RWPE1 (cell line): Measurements from ENCODE around the gene PKP4.
"Not testable (repeated sequence)": the region's sequence is repeated elsewhere in the genome, so short reads cannot be mapped to it uniquely, and the experiment has no call there.

Experiments
- CTCF ChIA-PET: fragments of 350-600 bp; sonication (Branson Sonifier 250); formaldehyde crosslinking; extraction: SDS; loops from one replicate; lab custom pipeline; 2021; lab: Yijun Ruan, JAX
- POLR2A ChIA-PET: fragments of 400-600 bp; formaldehyde crosslinking; extraction: SDS; loops from one replicate; lab custom pipeline; 2020; ENCODE audit warnings: antibody characterized with exemption; ENCODE audit not compliant: low non-redundant PET; lab: Yijun Ruan, JAX
- DNase-seq: peaks from one replicate; pipeline ENCODE4 v3.0.0; 2012; ENCODE audit warnings: low spot score
- H3K27ac ChIP-seq: fragments of 450-650 bp; 2 replicates; pipeline ENCODE4 v1.5.1; 2017
- TF ChIP-seq, protein P1 (sequence below): fragments of 450-650 bp; conservative IDR thresholded peaks from 2 replicates; pipeline ENCODE4 v1.5.1; 2017; ENCODE audit warnings: low read depth, mild to moderate bottlenecking

Gene PKP4

DNA sequence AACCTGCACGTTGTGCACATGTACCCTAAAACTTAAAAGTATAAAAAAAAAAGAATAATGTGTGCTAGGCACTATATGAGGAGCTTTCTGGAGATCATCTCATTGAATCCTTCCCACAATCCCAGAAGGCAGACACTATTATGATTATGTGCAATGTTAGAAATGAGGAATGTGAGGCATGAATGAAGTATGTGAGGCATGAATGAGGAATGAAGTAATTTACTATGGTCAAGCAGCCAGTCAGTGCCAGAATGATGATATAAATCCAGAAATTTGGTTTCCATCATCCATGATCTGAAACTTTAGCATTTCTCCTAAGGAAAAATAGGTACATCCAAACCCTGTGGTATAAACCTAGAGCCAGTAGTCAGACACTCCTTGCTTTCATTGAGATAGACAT is 42.2 kb upstream of the PKP4 start:
- DNase-seq, result no peak
- CTCF ChIA-PET, result no interaction called here
- no peak overlapping the region for H3K27ac ChIP-seq
- POLR2A ChIA-PET, result no interaction called here
- TF ChIP-seq, protein P1, sequence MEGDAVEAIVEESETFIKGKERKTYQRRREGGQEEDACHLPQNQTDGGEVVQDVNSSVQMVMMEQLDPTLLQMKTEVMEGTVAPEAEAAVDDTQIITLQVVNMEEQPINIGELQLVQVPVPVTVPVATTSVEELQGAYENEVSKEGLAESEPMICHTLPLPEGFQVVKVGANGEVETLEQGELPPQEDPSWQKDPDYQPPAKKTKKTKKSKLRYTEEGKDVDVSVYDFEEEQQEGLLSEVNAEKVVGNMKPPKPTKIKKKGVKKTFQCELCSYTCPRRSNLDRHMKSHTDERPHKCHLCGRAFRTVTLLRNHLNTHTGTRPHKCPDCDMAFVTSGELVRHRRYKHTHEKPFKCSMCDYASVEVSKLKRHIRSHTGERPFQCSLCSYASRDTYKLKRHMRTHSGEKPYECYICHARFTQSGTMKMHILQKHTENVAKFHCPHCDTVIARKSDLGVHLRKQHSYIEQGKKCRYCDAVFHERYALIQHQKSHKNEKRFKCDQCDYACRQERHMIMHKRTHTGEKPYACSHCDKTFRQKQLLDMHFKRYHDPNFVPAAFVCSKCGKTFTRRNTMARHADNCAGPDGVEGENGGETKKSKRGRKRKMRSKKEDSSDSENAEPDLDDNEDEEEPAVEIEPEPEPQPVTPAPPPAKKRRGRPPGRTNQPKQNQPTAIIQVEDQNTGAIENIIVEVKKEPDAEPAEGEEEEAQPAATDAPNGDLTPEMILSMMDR, result no peak

- TF ChIP-seq, protein P1, result no peak
- CTCF ChIA-PET, result interaction anchor here (0.7 kb wide), 1 partner anchor 1894 kb away, joined by 4 read pairs; no protein-coding TSS in a partner anchor
- POLR2A ChIA-PET, result no interaction called here
Measured at GRCh38 chr2:158432117-158432516, 24.6 kb upstream of the PKP4 start.

GRCh38 chr2:158433716-158434115 is 23.0 kb upstream of the PKP4 start:
- POLR2A ChIA-PET, DNase-seq, H3K27ac ChIP-seq, CTCF ChIA-PET: not testable (repeated sequence)

More at GRCh38 chr2:158432117-158432516, 24.6 kb upstream of the PKP4 start:
- DNase-seq, result no peak
- H3K27ac ChIP-seq, result no peak overlapping the region

- POLR2A ChIA-PET, CTCF ChIA-PET, DNase-seq, H3K27ac ChIP-seq: not testable (repeated sequence)
Measured at GRCh38 chr2:158439062-158439461, 17.7 kb upstream of the PKP4 start.

DNA sequence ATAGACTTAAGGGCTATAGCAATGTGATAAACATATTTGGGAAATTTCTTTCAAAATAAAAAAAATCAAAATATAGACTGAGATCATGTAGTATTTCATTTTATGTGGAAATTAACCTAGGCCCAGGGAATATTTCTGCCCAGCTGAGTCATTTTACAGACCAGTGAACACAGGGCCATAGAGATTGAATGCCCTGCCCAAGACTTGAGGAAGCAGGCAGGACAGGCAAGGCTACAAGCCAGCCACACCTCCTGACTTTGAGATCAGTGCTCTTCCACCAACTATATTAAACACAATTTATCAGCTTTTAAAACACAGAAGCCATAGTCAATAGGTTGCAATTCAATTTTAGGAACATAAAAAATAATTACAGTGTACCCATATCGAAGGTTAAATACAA is 13.1 kb upstream of the PKP4 start:
- TF ChIP-seq, protein P1, result no peak
- CTCF ChIA-PET, result interaction anchor here (0.5 to 0.8 kb wide), 4 partner anchors 15 to 289 kb away, joined by 3 to 9 read pairs (median 3); no protein-coding TSS in a partner anchor
- POLR2A ChIA-PET, result no interaction called here
- H3K27ac ChIP-seq, result no peak overlapping the region
- no peak for DNase-seq

DNA sequence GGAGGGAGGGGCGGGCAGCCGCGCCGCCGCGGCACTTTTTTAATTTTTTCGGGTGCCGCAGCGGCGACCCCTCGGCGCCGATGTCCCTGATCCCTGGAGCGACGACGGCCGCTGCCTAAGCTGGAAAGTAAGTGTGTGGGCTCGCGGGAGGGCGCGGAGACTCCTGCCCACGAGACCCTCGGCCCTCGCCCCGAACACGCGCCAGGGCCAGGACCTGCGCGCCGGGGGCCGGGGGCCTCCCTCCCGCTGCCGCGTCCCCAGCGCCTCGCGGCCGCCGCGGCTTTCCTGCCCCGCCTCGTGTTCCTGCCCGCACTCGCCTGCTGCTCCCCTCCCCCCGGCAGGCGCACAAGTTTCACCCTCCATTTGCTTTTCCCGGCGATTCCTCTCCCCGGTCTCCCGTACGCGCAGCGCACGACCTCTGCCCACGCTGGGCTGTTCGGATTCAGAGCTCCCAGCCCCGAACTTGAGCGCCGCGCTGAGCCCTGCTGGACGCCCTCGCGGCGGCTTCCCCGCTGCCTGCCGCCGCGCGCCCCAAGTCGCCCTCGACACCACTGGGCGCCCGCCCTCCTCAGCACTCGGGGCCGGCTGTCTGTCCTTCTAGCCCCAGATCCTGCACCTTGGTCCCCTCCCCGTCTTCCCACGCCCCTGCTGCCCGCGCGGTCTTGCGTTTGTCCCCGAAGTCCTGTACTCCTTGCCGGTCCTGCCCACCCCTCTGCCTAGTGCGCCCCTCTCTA is 507 bp downstream of the PKP4 start:
- TF ChIP-seq, protein P1, result no peak
- CTCF ChIA-PET, result interaction anchor here (0.6 to 1.0 kb wide), 5 partner anchors 32 to 1900 kb away, joined by 3 to 5 read pairs (median 4); no protein-coding TSS in a partner anchor
- H3K27ac ChIP-seq, result peak overlapping the region; percentile 97
- POLR2A ChIA-PET, result interaction anchor here (0.5 kb wide), 1 partner anchor 118 kb away, joined by 3 read pairs; no protein-coding TSS in a partner anchor
- DNase-seq, result peak; percentile 58

GRCh38 chr2:158457826-158458616 is 1.3 kb downstream of the PKP4 start:
- POLR2A ChIA-PET, result interaction anchor here (0.5 to 0.6 kb wide), 2 partner anchors 119 to 776 kb away, joined by 3 to 6 read pairs; no protein-coding TSS in a partner anchor

More at GRCh38 chr2:158457826-158458616, 1.3 kb downstream of the PKP4 start:
- CTCF ChIA-PET, result interaction anchor here (0.6 to 1.0 kb wide), 7 partner anchors 10 to 1901 kb away, joined by 3 to 5 read pairs (median 4); no protein-coding TSS in a partner anchor
- peak; percentile 58 for DNase-seq
- TF ChIP-seq, protein P1, result peak; percentile 64
- peak overlapping the region; percentile 97 for H3K27ac ChIP-seq
